H1 (cell line): ENCODE measurements around the gene AGPAT3. TPM values are rescaled to one million over a fixed set of nuclear protein-coding genes. Genes with fewer than 3 reads are reported as not detected.

ENCODE experiments used
- CHD7 ChIP-seq: fragments of 300-600 bp; sonication (generic); IDR thresholded peaks from 2 replicates; pipeline ENCODE4 v1.7.1; 2012; ENCODE audit warnings: low read length, moderate library complexity, mild to moderate bottlenecking, inconsistent platforms; ENCODE audit not compliant: insufficient replicate concordance
- CREB1 ChIP-seq: IDR thresholded peaks from 2 replicates; pipeline ENCODE4 v1.6.1; 2012; ENCODE audit warnings: inconsistent platforms
- E2F6 ChIP-seq: IDR thresholded peaks from 2 replicates; pipeline ENCODE4 v1.6.1; 2012; ENCODE audit warnings: inconsistent platforms
- EZH2 ChIP-seq: fragments of 200-600 bp; sonication (generic); IDR thresholded peaks from 2 replicates; pipeline ENCODE4 v1.7.1; 2012; ENCODE audit warnings: low read depth, mild to moderate bottlenecking, moderate library complexity, low read length, inconsistent platforms; ENCODE audit not compliant: severe bottlenecking
- GTF2F1 ChIP-seq: IDR thresholded peaks from 2 replicates; pipeline ENCODE4 v1.6.1; 2012; ENCODE audit warnings: low read depth, low read length, improper control_type of control experiment, borderline replicate concordance
- NRF1 ChIP-seq: IDR thresholded peaks from 2 replicates; pipeline ENCODE4 v1.6.1; 2011; ENCODE audit warnings: mild to moderate bottlenecking, low read depth, low read length, improper control_type of control experiment
- PHF8 ChIP-seq: fragments of 200-600 bp; sonication (generic); conservative IDR thresholded peaks from 2 replicates; pipeline ENCODE4 v1.7.1; 2012; ENCODE audit warnings: low read depth, mild to moderate bottlenecking, inconsistent platforms, low read length, moderate library complexity
- RXRA ChIP-seq: IDR thresholded peaks from 2 replicates; pipeline ENCODE4 v1.6.1; 2011; ENCODE audit warnings: low read depth, mild to moderate bottlenecking, low read length, moderate library complexity; ENCODE audit not compliant: insufficient read depth
- TEAD4 ChIP-seq: IDR thresholded peaks from 2 replicates; pipeline ENCODE4 v1.6.1; 2012; ENCODE audit warnings: low read depth, low read length, inconsistent platforms, mixed read lengths
- polyA plus RNA-seq, 7 experiments: library from polyadenylated mRNA; depleted of rRNA in 3 of 7; stranded (reverse) in 5 of 7; unstranded in 2 of 7; fragments of >200 nt in 5 of 7; fragments of 200-250 nt in 2 of 7; gene quantifications; 1 replicate in 5 of 7; 2 replicates in 1 of 7; 4 replicates in 1 of 7; pipeline versions ENCODE4 v1.2.1 to v1.2.3, GENCODE V29; 2011 to 2013; ENCODE audit warnings: missing spikeins in 2 of 7, mixed read lengths in 2 of 7
- total RNA-seq: library from RNA; stranded (reverse); fragmentation: NEBNext Ultra II Directional; extraction: Animal tissue kit (Norgen Biotek cat#: 25700); gene quantifications from 2 replicates; pipeline ENCODE4 v1.2.1, GENCODE V29; 2021

Gene AGPAT3
- total and polyA plus RNA-seq, 2 of the 8 experiments (the other 6 are each of a cell fraction or from before 2014, with no cell fraction given): 5.8 to 7.3 TPM

DNA sequence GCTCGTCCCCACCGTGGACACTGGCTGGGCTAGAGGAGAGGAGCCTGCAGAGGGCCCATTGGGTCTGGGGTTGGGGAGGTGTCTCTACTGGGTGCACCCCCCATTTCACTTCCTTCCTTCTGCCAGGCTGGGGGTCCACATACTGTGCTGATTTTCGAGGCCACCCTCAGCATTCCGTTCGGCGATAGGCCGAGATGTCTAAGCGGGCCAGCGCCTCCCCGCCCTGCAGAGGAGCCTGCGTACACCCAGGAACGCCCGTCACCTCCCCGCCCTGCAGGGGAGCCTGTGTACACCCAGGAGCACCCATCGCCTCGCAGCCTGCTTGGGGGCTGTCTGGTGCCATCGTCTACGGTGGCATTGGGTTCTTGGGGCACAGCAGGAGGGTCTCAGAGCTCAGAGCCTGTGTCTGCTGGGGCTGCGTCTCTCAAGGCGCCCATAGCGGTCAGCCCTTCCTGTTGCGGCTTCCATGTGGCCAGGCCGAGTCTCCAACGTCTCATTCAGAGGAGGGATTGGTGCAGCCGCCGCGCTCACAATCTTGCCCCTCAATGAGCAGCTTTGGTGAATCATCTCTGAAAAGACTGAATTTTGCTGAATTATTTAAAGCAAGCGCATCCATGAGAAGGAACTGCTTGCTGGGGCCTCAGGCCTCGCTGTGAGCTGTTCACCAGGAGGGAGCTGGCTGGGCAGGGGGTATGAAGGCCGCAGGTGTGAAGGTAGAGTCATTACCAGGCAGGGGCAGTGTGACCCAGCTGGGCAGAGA is 30.7 kb upstream of the AGPAT3 start (continued):
- TF ChIP-seq CHD7: no peak
- no peak for TF ChIP-seq GTF2F1
- no peak for TF ChIP-seq PHF8
- no peak for TF ChIP-seq E2F6
- no peak for TF ChIP-seq NRF1
- TF ChIP-seq CREB1: no peak
- TF ChIP-seq RXRA: no peak
- no peak for TF ChIP-seq TEAD4
- TF ChIP-seq EZH2: no peak
